ENCODE measurements around the gene HAX1.
A peak's percentile ranks its signal among the peaks of the same experiment; 100 is the strongest.
"Not testable (repeated sequence)": the region's sequence is repeated elsewhere in the genome, so short reads cannot be mapped to it uniquely, and the experiment has no call there.

The HAX1 gene

GRCh38 chr1:154272217-154272998, at the start of gene HAX1:
Gene HAX1 (plus strand): TSS chr1:154272629. CDS start chr1:154272724, 95 bp downstream.
- peak; percentile 96 for DNase-seq

DNA sequence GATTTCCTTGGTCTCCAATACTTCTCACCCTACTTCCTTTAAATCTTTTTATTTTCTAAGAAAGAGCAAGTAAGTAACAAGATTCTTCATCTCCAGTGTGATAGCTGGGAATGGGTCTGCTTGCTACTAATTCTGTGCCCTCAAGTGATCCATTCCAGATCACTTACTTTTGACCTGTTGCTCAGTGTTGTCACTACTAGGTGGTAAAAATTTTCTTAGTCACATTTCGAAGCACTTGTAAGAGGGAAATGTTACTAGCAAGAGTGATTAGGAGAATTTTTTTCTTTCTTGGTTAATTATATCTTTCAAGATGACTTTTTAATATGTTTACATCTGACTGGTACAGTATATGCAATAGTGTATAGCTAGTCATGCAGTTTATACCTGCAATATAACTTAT, 49.5 kb upstream of the HAX1 start:
- no peak for DNase-seq

DNA sequence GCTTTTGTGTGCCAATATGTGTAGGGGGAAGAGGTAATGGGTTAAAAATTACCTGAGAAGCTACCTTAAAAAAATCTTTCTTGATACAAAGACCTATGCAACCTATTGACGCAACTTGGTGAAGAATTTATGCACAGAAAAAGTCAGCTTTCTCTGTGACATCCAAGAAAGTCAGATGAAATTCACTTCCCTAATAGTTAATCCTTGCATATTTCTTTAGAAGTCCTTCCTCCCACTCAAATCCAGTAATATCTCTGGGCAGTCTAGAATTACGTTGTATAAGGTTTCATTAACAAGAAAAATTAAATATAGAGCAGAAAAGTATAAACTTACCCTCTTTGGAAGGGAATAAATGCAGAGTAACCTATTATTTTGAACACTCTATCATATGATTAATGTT, 48.8 kb upstream of the HAX1 start:
- DNase-seq: no peak

GRCh38 chr1:154225370-154225769, 47.1 kb upstream of the HAX1 start:
- no peak for DNase-seq

DNA sequence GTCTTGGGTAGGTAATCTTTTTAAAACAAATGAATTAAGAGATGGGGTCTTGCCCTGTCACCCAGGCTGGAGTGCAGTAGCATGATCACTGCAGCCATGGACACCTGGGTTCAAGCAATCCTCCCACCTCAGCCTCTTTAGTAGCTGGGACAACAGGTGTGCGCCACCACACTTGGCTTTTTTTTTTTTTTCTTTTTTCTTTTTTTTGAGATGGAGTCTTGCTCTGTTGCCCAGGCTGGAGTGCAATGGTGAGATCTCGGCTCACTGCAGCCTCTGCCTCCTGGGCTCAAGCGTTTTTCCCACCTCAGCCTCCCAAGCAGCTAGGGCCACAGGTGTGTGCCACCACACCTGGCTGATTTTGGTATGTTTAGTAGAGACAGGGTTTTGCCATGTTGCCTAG, 41.3 kb upstream of the HAX1 start:
- DNase-seq: not testable (repeated sequence)

DNA sequence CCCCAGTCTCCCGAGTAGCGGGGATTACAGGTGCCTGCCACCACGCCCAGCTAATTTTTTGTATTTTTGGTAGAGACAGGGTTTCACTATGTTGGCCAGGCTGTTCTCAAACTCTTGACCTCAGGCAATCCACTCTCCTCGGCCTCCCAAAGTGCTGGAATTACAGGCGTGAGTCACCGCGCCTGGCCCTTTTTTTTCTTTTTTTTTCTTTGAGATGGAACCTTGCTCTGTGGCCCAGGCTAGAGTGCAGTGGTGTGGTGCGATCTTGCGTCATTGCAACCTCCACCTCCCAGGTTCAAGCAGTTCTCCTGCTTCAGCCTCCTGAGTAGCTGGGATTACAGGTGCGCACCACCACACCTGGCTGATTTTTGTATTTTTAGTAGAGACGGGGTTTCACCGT, 39.3 kb upstream of the HAX1 start:
- DNase-seq: not testable (repeated sequence)

DNA sequence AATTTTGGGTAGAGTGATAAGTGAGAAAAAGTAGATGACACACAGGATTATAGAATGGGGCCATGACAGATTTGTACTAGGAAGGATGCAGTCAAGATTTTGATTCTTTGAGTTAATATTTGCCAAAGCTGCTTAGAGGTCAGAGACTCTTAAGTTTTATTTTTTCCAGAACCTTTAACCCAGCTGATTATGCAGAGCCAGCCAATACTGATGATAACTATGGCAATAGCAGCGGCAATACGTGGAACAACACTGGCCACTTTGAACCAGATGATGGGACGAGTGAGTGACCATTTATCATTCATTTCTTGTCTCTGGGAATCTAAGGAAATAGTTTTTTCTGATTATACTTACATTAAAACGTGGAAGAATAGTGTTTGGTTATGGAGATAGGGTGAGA, 35.6 kb upstream of the HAX1 start:
- DNase-seq: no peak

DNA sequence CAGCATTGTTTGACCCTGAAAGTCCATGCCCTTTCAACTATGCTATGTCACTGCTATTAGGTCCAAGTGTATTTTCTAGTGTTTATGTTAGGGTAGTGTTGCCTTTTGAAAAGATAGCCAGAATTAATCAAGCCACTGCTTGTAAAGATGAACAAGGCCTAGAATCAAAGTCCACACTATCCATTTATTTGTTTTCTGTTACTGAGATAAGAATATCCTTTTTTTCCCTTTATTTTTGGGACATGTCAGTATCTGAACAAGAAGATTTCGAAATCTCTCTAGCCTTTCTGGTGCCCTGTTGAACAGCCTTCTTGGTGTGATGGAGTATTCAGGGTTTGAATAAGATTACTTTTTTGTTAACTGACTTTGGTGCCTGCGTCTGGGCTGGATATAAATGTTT, 35.0 kb upstream of the HAX1 start:
- no peak for DNase-seq

GRCh38 chr1:154237880-154238506, 34.4 kb upstream of the HAX1 start:
- DNase-seq: no peak

DNA sequence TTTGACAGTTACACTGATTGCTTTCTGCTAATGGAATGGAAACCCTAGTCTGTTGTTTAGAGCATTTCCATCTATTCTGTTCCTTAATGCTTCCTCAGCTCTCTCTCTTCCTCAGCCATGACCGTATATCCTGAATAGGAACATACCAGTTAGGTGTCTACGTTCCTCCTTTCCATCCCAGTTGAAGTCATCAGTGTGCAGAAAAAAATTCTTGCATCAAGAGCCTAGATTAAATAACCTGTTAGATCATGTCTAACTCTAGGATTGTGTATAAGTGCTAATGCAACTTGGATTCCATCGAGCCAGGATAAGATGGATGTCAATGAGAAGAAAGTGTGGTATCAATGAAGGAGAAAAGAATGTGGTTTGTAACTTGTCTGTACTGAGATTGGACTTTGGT, 32.9 kb upstream of the HAX1 start:
- no peak for DNase-seq

- no peak for DNase-seq
Measured at GRCh38 chr1:154240294-154240833, 32.1 kb upstream of the HAX1 start.

GRCh38 chr1:154241703-154242351, 30.6 kb upstream of the HAX1 start:
- no peak for DNase-seq

DNA sequence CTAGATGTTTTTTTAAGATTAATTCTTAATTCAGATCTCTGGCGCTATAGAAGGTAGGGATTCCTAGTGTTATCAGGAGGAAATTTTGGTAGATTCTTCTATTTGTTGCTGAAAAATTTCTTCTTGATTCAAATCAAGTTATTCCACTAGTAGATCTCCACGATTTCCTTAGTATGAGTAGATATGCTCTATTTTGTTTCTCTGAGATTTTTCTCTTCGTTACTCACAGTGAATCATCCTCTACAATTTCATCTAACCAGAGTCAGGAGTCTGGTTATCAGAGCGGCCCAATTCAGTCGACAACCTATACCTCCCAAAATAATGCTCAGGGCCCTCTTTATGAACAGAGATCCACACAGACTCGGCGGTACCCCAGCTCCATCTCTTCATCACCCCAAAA, 18.8 kb upstream of the HAX1 start:
- DNase-seq: no peak

DNA sequence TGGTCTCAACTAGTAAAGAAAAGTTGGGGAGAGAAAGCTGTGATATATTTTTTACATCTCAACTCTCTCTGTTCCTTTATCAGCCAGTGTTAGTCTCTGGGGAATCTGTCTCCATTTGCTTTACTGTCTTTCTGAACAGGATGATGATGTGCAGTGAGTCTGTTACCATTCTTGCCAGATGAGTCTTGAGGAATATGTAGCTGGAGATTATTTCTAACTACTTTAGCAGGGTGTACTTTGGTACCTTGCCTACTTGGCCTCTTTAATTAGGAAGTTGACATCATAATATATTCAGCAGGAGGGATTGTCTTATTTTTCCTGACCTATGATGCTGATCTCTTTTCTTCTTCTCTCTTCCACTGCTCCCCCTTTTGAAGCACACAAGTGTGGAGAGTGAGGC, 15.7 kb upstream of the HAX1 start:
- no peak for DNase-seq

GRCh38 chr1:154258784-154259183, 13.6 kb upstream of the HAX1 start:
- DNase-seq: no peak

GRCh38 chr1:154260127-154260526, 12.3 kb upstream of the HAX1 start:
- DNase-seq: no peak

- no peak for DNase-seq
Measured at GRCh38 chr1:154263465-154264332, 8.7 kb upstream of the HAX1 start.

- no peak for DNase-seq
Measured at GRCh38 chr1:154264454-154264853, 8.0 kb upstream of the HAX1 start.

DNA sequence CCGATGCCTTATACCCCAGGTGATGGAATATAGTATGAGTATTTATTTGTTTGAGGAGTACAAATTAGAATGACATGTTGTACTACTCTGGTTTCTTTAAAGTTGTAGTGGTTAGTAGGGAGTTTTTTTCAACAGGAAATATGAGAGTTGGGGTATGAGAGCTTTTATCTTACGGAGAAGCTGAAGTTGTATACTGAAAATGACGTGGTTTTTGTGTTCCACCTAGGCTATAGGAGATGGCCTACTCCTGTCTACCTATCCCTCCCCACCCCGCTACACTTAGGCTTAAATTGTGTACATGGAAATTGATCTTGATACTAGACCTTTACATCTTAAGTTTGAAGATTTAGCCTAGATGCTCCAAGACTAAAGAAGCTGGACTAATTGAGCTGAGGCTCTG, 6.8 kb upstream of the HAX1 start:
- no peak for DNase-seq

DNA sequence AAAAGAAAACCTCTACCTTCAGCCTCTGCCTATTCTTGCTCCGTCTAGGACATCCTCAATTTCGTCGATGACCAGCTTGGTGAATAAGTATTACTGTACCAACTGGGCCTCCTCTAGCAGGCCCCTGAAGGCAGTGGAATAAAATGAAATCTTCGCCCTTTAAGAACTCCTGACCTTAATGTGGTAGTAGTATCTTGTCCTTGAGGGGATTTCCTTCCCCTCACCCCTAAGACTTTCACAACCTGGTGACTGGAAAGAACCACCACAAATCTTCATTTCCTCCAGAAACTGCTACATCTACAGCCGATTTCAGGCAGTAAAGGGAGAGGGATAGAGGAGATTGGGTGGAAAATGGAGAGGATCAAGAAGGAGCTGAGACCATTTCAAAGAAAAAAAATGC, 1.6 kb upstream of the HAX1 start:
- no peak for DNase-seq

- DNase-seq: no peak
Measured at GRCh38 chr1:154272999-154273563, 652 bp downstream of the HAX1 start.

GRCh38 chr1:154276797-154277196, 4.4 kb downstream of the HAX1 start:
- no peak for DNase-seq

- not testable (repeated sequence) for DNase-seq
Measured at GRCh38 chr1:154287591-154287990, 15.2 kb downstream of the HAX1 start.

All from femur (tissue), 1 donor.